GM19467 (cell line): ENCODE data around the gene PGA5.
"Not testable (repeated sequence)": the region's sequence is repeated elsewhere in the genome, so short reads cannot be mapped to it uniquely, and the experiment has no call there.

ENCODE experiments used
- ATAC-seq: cut with Tn5 transposase; IDR thresholded peaks from one replicate; pipeline ENCODE4 v1.9.1; 2021; ENCODE audit warnings: mild to moderate bottlenecking, moderate library complexity; ENCODE audit not compliant: unreplicated experiment

Gene PGA5

GRCh38 chr11:61240875-61241274 lies at the start of gene PGA5:
Gene PGA5, plus strand, starts transcription at chr11:61241175. Its CDS starts 52 bp downstream, at chr11:61241227.
- not testable (repeated sequence) for ATAC-seq

- ATAC-seq: no peak
Observed at GRCh38 chr11:61193596-61193995, 47.4 kb upstream of the PGA5 start.

- ATAC-seq: no peak
Observed at GRCh38 chr11:61194169-61194671, 46.8 kb upstream of the PGA5 start.

DNA sequence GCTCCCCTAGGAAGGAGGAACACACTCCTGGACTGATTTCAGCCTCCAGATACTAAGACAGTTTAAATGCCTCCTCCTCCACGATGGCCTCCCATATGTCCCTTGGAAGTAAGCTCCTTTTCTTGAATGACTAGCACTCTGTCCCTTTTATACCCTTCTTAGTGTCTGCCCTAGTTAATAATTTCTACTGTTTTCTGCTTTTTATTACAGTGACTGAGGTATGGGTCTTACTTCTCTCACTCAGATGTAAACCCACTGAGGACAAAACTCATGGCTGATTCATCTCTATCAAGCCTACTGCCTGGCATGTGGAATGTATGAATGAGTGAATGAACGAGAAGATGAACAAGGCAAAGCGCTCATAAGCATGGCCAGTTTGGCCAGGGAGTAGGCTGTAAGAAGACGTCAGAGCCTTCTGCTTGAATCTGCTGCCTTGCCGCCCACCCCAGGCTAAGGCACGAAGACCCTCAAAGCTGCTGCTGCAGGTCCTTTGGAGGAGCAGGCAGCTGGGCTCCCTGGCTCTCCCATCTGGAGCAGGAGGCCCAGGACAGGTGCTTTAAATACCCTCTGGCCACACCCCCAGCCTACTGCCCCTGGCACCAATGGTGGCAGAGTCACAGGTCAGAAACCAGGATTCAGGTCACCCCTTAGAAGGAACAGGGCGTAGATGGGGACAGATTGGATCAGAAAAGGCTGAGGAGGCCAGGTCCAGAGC lies 45.8 kb upstream of the PGA5 start:
- no peak for ATAC-seq

DNA sequence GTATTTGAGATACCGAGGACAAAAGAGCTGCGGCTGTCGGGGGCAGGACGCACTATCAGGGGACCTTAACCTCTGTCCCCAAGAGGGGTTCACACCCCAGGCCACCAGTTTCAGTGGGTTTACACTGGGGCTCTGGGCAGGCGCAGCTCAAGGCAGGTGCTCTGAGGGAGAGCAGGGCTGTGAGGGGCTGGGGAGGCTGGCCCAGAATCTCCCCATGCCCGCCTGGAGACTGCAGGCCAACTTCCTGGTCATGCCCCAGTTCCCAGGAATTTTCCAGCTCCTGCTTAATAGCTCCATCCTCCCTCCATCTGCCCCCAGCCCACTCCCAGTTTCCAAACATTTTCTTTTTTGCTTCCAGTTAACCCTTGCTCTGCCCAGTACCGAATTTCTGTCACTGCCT lies 45.3 kb upstream of the PGA5 start:
- ATAC-seq: no peak

GRCh38 chr11:61198361-61198760 lies 42.6 kb upstream of the PGA5 start:
- ATAC-seq: no peak

GRCh38 chr11:61198948-61199523 lies 41.9 kb upstream of the PGA5 start:
- ATAC-seq: no peak

DNA sequence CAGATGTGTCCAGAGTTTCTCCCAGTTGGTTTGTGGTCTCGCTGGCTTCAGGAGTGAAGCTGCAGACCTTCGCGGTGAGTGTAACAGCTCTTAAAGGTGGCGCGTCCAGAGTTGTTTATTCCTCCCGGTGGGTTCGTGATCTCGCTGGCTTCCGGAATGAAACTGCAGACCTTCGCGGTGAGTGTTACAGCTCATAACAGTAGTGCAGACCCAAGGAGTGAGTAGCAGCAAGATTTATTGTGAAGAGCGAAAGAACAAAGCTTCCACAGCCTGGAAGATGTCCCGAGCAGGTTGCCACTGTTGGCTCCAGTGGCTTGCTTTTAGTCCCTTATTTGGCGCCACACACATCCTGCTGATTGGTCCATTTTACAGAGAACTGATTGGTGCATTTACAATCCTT lies 39.5 kb upstream of the PGA5 start:
- no peak for ATAC-seq

- not testable (repeated sequence) for ATAC-seq
Observed at GRCh38 chr11:61202950-61203746, 37.8 kb upstream of the PGA5 start, which contains the start of gene PGA3. Gene PGA3, plus strand, starts transcription at chr11:61203515. Its CDS starts 50 bp downstream, at chr11:61203565.

GRCh38 chr11:61203873-61204272 lies 37.1 kb upstream of the PGA5 start:
- not testable (repeated sequence) for ATAC-seq

DNA sequence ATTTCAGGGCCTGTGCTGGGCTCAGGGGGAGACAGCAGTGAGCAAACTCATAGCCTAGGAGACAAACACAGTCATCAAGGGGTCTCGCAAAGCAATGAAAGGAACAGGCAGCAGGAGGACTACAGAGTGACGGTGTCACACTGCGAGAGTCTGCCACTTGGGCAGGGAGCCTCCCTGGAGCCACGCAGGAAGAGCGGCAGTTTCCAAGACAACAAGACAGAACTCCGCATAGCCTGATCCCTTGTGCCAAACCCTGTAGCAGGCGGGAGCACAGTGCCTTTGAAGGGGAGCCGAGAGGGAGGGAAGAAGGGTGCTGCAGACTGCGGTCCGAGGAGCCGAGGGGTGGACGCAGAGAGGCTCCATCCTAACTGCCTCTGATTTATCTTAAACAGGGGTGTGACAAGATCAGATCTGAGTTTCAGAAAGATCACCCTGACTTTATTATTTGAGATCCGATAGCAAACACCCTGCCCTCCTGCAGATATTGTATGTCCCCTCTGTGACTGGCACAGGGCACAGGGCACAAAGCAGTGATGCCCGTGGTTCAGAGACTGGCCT lies 36.4 kb upstream of the PGA5 start:
- ATAC-seq: not testable (repeated sequence)

DNA sequence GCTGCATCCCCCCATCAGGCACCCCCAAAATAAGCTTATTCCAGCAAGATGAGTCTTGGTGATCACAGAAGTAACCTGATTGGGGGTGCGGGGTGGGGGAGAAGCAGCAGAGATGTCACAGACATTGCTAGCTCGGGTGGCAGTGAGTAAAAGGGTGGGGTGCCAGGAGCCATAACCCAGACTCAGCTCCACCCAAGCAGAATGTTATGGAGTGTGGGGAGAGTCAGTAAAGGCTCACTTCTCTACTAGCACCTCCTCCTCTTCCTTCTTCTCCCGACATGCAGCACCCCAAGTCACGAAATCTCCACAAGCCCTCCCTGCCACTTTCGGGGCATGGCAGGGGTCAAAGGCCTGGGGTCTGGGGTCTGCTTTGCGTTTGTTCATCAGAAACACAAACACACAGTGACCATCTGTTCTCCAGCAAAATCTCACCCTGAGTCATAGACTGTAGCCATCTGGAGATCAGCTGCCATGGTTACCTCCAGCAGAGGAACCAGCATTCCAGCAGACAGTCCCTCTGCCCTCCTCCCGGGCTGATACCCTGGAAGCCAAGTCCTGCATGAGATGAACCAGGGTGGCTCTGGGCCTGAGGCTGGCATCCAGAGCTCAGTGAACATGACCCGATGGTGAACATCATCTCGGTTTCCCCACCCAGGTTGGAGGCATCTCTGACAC lies 33.2 kb upstream of the PGA5 start:
- not testable (repeated sequence) for ATAC-seq

GRCh38 chr11:61210629-61211028 lies 30.3 kb upstream of the PGA5 start:
- not testable (repeated sequence) for ATAC-seq

- not testable (repeated sequence) for ATAC-seq
Observed at GRCh38 chr11:61211327-61211952, 29.5 kb upstream of the PGA5 start.

GRCh38 chr11:61212202-61212601 lies 28.8 kb upstream of the PGA5 start:
- ATAC-seq: not testable (repeated sequence)

DNA sequence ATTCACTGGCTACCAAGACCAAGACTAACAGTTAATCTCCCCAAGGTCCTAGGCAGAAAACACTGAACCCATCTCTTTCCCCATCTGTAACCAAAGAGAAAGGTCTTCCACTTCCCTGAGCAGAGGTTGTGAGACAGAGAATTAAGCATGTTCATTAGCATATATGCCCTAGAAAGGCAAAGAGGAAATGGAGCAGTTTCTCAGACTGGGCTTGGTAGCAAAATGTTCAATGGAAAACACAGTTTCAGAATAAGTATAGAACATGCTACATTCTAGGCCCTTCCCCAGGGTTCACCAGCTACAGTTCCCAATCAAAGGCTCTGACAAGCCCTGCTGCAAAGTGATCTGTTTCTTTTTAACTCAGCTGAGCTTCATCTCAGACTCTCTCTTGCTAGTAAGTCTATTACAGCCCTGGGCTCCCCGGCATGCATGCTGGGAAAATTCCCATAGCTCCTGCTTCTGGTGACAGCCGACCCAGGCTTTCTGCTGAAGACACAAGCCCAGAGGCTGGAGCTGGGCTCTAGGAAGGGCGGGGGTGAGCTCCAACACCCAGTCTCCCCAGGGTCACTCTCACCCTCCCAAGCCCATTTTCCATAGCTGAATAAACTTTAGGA lies 27.2 kb upstream of the PGA5 start:
- not testable (repeated sequence) for ATAC-seq

- not testable (repeated sequence) for ATAC-seq
Observed at GRCh38 chr11:61218306-61218705, 22.7 kb upstream of the PGA5 start.

GRCh38 chr11:61219016-61219415 lies 22.0 kb upstream of the PGA5 start:
- ATAC-seq: not testable (repeated sequence)

DNA sequence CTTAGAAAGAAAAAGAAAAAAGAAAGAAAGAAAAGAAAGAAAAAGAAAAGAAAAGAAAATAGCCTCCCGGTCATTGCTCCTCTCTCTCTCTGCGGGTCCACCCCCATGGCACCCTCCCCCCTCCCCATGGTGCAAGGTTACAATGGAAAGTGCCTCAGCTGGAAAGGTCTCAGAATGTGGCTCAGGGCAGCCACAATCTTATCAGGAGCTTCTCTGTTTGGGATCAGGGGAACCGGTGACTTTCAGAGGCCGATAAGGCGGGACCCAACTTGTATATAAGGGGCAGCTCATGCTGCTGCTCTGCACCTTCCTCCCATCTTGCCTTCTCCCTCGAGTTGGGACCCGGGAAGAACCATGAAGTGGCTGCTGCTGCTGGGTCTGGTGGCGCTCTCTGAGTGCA lies 18.9 kb upstream of the PGA5 start, which contains the start of gene PGA4:
Gene PGA4, plus strand, starts transcription at position 301 of the 400 bp plus-strand sequence. Its CDS starts 54 bp downstream, at position 355.
- ATAC-seq: not testable (repeated sequence)
